Neural crest cell (in vitro differentiated cells): ENCODE measurements around the gene PFKP. TPM values are rescaled to one million over a fixed set of nuclear protein-coding genes. Genes with fewer than 3 reads are reported as not detected.
"Not testable (repeated sequence)": the region's sequence is repeated elsewhere in the genome, so short reads cannot be mapped to it uniquely, and the experiment has no call there.

Experiments used
- DNase-seq: peaks from one replicate; pipeline ENCODE4 v3.0.0; 2021; ENCODE audit warnings: low read depth, mixed read lengths, low spot score
- H3K27ac Mint-ChIP-seq: one replicate; pipeline ENCODE4 v1.8.0; 2021; ENCODE audit warnings: mild to moderate bottlenecking, mixed read lengths; ENCODE audit not compliant: unreplicated experiment
- H3K27me3 Mint-ChIP-seq: 2 replicates; pipeline ENCODE4 v1.8.0; 2021; ENCODE audit warnings: low read depth, mild to moderate bottlenecking, mixed read lengths
- H3K36me3 Mint-ChIP-seq: 2 replicates; pipeline ENCODE4 v1.8.0; 2021; ENCODE audit warnings: low read depth, mild to moderate bottlenecking, mixed read lengths
- H3K4me1 Mint-ChIP-seq: 2 replicates; pipeline ENCODE4 v1.8.0; 2021; ENCODE audit warnings: mixed read lengths
- H3K4me3 Mint-ChIP-seq: one replicate; pipeline ENCODE4 v1.8.0; 2021; ENCODE audit warnings: mild to moderate bottlenecking, mixed read lengths
- H3K9me3 Mint-ChIP-seq: 2 replicates; pipeline ENCODE4 v1.8.0; 2021; ENCODE audit warnings: mixed read lengths
- total RNA-seq: library from RNA; stranded (reverse); gene quantifications from 2 replicates; pipeline ENCODE4 v1.2.1, GENCODE V29; 2021
- TF ChIP-seq, protein P1 (sequence below): fragments of 200-600 bp; sonication (generic); conservative IDR thresholded peaks from 2 replicates; pipeline ENCODE4 v1.5.0; 2021; ENCODE audit warnings: antibody characterized with exemption, mild to moderate bottlenecking

Gene PFKP
- total RNA-seq, 1 donor from 2014 or later: 18.9 TPM

GRCh38 chr10:3167611-3168330 is 100.4 kb downstream of the PFKP start:
- DNase-seq: no peak
- H3K36me3 Mint-ChIP-seq: peaks cover 16% of the 10 kb centered on the region
- no peak overlapping the region for H3K4me3 Mint-ChIP-seq
- H3K4me1 Mint-ChIP-seq: peaks cover 18% of the 10 kb centered on the region
- no peaks in the 10 kb centered on the region for H3K9me3 Mint-ChIP-seq
- H3K27me3 Mint-ChIP-seq: no peaks in the 10 kb centered on the region
- H3K27ac Mint-ChIP-seq: peak overlapping the region; percentile 50
- TF ChIP-seq, protein P1, sequence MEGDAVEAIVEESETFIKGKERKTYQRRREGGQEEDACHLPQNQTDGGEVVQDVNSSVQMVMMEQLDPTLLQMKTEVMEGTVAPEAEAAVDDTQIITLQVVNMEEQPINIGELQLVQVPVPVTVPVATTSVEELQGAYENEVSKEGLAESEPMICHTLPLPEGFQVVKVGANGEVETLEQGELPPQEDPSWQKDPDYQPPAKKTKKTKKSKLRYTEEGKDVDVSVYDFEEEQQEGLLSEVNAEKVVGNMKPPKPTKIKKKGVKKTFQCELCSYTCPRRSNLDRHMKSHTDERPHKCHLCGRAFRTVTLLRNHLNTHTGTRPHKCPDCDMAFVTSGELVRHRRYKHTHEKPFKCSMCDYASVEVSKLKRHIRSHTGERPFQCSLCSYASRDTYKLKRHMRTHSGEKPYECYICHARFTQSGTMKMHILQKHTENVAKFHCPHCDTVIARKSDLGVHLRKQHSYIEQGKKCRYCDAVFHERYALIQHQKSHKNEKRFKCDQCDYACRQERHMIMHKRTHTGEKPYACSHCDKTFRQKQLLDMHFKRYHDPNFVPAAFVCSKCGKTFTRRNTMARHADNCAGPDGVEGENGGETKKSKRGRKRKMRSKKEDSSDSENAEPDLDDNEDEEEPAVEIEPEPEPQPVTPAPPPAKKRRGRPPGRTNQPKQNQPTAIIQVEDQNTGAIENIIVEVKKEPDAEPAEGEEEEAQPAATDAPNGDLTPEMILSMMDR: no peak

- TF ChIP-seq, protein P1: no peak
- Mint-ChIP-seq H3K9me3 (peaks cover 3% of the 10 kb centered on the region), H3K27ac (no peak overlapping the region), H3K27me3 (no peaks in the 10 kb centered on the region), H3K4me3 (no peak overlapping the region), H3K36me3 (peaks cover 10% of the 10 kb centered on the region), H3K4me1 (peaks cover 22% of the 10 kb centered on the region)
- no peak for DNase-seq
These were observed 101.9 kb downstream of the PFKP start for GRCh38 chr10:3169271-3169670.

- DNase-seq: no peak
- TF ChIP-seq, protein P1: no peak
These were observed 102.3 kb downstream of the PFKP start for GRCh38 chr10:3169673-3170072.

GRCh38 chr10:3171488-3171887 is 104.1 kb downstream of the PFKP start:
- H3K27ac Mint-ChIP-seq, H3K9me3 Mint-ChIP-seq, DNase-seq, H3K36me3 Mint-ChIP-seq, H3K27me3 Mint-ChIP-seq: not testable (repeated sequence)
- H3K4me1 Mint-ChIP-seq: peaks cover 22% of the 10 kb centered on the region
- peak overlapping the region; percentile 93 for H3K4me3 Mint-ChIP-seq

More at GRCh38 chr10:3169673-3170072, 102.3 kb downstream of the PFKP start:
- Mint-ChIP-seq H3K36me3 (peaks cover 10% of the 10 kb centered on the region), H3K9me3 (peaks cover 3% of the 10 kb centered on the region), H3K4me1 (peaks cover 22% of the 10 kb centered on the region), H3K27ac (no peak overlapping the region), H3K27me3 (no peaks in the 10 kb centered on the region), H3K4me3 (peak overlapping the region; percentile 47)

DNA sequence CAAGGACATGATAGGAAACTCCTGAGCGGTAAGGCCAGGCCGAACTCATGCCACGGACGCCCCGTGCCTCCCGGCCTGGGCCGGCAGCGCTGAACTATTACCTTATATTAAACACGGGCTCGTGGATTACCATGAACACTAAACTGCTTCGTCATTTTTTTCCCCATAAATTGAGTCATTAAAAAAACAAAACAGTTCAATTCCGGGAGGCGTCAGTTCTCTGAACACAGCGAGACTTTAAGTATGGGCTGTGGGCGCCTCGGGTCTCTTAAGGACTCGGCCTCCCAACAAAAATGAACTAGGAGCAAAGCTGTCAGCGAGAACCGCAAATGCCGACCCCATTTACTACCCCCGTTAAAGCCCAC is 104.7 kb downstream of the PFKP start:
- peaks cover 4% of the 10 kb centered on the region for H3K27me3 Mint-ChIP-seq
- TF ChIP-seq, protein P1: no peak
- peak overlapping the region; percentile 73 for H3K27ac Mint-ChIP-seq
- peak overlapping the region; percentile 93 for H3K4me3 Mint-ChIP-seq
- no peak for DNase-seq
- H3K9me3 Mint-ChIP-seq: peaks cover 3% of the 10 kb centered on the region
- peaks cover 22% of the 10 kb centered on the region for H3K4me1 Mint-ChIP-seq
- H3K36me3 Mint-ChIP-seq: peaks cover 6% of the 10 kb centered on the region

GRCh38 chr10:3172446-3173170 is 105.3 kb downstream of the PFKP start, which contains the start of gene PITRM1:
TSS of gene PITRM1 (minus strand) at chr10:3172782. CDS start at chr10:3172772, 10 bp downstream.
- Mint-ChIP-seq H3K4me3 (peak within 1 kb of the TSS; percentile 93), H3K9me3 (peaks cover 3% of the 10 kb centered on the region), H3K4me1 (peaks cover 22% of the 10 kb centered on the region), H3K27ac (peak within 1 kb of the TSS; percentile 73), H3K36me3 (peaks cover 5% of the 10 kb centered on the region), H3K27me3 (peaks cover 4% of the 10 kb centered on the region)
- DNase-seq: peak; percentile 96
- TF ChIP-seq, protein P1: no peak
